GM21529 (cell line): ENCODE data around the gene ZNF697.

Experiments used
- ATAC-seq: cut with Tn5 transposase; IDR thresholded peaks from one replicate; pipeline ENCODE4 v1.9.1; 2021; ENCODE audit not compliant: unreplicated experiment

The ZNF697 gene

GRCh38 chr1:119664067-119664466 lies 16.0 kb upstream of the ZNF697 start:
- no peak for ATAC-seq

DNA sequence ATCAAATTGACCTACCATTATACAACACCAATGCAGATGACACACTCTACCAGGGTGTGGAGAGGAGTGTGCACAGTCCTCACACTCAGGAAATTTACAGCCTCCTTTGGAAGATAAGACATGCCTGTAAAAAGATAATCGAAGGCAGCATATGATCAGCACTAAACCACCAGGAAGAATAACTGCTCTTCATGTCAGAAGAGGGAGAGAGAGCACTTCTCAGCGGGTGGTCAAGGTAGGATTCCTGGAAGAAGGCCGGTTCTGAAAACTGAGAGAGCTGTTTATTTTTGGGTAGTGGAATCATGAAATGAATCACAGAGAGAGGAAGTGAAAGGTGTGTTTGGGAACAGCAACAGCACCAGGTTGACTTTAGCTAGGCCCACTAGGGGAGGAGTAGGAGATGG lies 14.0 kb upstream of the ZNF697 start:
- ATAC-seq = peak; percentile 81

- ATAC-seq = peak; percentile 30
These were observed 12.4 kb upstream of the ZNF697 start for GRCh38 chr1:119660253-119661083.

DNA sequence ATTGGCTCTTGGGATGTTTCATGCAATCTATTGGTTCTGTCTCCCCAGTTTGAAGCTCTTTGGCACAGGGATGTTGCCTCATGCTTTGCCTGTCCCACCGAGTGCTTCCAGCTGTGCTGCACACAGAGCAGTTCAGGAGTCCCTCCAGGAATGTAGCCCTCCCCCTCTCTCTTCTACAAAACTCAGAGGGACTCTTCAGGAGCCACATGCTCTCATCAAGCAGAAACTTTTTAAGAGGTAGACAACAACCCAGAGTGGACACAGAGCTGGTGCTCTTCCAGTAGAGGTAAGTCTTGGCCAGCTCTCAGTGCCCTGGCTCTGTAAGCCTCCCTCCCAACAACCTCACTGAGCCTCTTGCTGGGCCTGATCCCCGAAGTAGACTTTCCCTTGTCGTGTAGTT lies 11.6 kb upstream of the ZNF697 start:
- ATAC-seq = no peak

- peak; percentile 62 for ATAC-seq
These were observed 8.4 kb upstream of the ZNF697 start for GRCh38 chr1:119656410-119656955.

DNA sequence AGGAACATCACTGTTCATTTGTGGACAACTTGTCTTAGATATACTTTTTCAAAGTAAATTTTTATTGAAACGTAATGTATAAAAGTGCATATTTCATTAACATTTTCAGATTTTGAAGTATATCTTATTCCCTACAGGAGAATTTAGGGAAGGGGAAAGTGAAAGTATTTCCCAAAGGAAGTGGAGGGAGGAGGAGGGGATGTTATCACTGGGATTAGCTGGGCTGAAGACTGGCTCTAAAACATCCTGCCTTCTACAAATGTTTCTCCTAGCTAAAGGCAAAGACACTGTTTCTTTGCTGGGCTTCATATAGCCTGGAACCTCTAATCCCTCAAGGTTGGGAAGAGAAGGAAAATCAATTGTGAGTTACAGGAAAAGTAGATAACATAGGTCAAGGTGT lies 7.1 kb upstream of the ZNF697 start:
- no peak for ATAC-seq

GRCh38 chr1:119653839-119654170 lies 5.7 kb upstream of the ZNF697 start:
- ATAC-seq = no peak

DNA sequence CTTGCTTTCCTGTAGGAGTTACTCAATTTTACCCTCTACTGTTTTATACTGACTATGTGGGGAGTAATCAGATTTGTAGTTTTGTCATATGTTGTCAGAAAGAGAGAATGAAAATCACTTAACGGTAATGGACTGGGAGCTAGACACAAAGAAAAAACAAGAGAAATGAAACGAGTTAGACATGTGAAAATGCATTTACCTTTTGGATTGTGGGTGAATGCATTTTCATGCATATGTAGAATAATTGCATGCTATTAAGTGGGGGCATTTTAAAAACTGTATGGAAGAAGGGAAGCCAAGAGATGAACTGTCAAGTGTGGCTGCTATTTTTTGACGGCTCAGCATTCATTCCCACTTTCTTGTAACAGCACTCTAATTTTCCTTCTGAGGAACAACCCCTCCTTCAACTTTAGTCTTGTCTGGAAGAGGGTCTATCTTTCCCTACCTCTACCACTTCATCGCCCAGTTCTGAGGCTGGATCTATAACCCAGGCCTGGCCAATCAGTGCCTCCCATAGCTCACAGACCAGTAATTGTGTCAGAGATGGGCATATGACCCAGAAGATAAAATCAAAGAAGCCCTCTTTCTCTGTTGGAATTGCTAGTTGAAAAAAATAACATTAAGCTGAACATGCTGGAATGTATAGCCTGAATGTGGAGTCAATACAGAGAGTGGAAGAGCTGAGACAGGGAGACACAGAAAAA lies 5.2 kb upstream of the ZNF697 start:
- no peak for ATAC-seq

GRCh38 chr1:119652587-119652986 lies 4.5 kb upstream of the ZNF697 start:
- ATAC-seq = no peak

GRCh38 chr1:119651641-119652040 lies 3.6 kb upstream of the ZNF697 start:
- no peak for ATAC-seq

GRCh38 chr1:119651133-119651532 lies 3.1 kb upstream of the ZNF697 start:
- no peak for ATAC-seq

- no peak for ATAC-seq
These were observed 546 bp upstream of the ZNF697 start for GRCh38 chr1:119648620-119649004.

DNA sequence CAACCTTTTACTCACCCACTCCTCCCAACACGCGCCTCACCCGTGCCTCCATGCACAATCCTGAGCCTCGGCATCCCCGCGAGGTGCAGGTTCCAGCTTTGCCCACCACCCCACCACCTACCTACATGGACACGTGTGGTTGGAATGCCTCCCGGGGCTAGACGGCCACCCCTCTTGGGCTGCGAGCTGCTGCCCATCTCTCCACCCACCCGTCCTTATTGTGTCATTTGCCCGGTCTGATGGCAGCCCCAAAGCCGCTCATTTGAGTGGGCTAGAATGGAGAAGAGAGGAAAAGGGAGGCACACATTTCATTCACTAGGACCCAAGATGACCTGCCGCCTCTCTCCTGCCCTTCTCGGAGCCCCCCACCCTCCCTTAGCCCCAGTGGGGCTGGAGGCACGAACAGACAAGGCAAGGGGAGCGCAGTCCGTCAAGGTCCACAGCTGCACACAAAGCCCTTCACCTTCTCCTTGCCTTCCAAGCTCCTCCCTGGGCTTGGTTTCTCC lies 785 bp downstream of the ZNF697 start:
- ATAC-seq = no peak

DNA sequence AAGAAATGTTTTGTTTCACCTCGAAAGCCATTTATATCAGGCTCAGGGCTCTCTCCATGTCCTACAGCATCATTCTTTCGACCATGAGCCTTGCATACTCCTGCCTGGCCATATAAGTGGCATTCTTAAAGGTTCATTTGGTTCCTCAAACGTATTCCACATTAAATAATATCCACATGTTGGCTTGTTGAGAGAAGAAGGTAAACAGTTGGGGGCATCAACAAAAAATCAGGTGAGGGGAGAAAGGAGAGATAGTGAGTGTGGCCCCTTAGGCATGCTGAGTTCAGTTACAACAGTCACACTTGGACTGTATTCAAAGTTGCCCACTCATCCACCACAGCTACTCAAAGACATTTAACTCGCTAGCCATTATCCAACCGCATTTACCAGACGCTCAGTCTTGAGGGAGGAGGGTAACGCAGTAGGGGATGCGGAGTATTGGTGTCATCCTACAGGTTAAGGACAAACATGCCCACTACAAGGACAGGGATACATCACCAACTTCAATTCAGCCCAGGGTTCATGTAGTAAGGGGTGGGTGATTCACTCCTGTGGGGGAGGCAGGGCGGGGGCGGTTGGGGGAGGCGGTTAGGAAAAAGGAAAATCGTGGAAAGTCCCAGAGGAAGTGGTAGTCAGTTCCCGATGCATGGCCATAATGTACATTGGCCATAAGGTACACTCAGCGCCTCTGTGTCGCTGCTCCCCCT lies 1.4 kb downstream of the ZNF697 start:
- no peak for ATAC-seq

DNA sequence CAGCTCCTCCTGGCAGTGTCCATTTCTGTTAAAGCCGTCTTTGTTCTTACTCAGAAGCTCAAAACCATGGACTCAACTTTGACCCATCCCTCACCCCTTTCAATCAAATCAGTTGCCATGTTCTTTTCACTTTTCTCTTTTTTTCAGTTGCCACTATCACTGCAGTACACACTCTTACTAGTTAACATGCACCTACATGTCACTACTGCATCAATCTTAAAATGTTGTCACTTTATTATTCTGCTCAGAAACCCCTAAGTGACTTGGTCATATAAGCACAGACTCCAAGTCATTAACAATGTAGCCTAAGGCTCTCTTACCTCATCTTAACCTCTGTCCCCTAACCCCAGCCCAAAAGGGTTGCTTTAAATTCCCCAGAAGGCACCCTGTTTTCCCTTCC lies 9.0 kb downstream of the ZNF697 start:
- no peak for ATAC-seq

DNA sequence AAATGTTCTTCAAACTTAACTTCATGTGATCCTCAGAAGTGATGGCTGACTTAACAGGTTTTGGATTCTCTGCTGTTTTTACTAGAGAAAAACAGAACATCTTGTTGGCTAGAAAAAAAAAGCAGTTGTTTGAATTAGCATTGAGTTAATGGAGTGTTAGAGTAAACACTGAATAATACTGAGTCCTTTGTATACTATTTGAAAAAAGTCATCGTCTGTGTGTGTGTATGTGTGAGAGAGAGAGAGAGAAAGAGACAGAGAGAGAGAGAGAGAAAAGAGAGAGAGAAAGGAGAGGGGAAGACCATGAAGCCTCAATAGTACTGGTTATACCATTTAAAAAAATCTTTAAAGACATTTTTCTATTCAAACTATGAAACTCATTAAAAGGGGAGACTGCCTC lies 10.4 kb downstream of the ZNF697 start:
- ATAC-seq = no peak

DNA sequence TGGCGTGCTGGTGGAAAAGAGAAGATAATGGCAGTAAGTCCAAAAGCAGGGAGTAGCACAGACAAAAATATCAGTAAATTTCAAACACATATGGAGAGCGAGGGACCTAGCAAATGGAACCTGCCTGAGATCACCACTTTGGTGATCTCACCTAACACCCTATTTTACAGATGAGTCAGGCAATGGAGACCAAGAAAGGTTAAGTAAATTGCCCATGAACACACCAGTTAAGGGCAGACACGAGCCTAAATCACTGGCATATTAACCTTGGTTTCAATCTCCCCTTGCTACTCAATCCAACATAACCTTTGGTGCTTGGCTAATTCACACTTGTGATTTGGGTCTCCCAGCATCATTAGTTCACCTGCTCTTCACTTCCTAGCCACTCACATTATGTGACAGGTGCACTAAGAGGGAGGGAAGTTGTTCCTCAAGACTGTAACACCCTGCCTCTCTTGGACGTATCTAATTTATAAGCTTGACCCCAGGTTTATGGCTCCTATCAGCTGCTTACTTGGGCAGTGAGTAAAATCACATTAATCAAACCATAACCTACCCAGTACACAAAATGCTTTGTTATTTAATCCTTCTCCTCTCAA lies 11.5 kb downstream of the ZNF697 start:
- no peak for ATAC-seq

DNA sequence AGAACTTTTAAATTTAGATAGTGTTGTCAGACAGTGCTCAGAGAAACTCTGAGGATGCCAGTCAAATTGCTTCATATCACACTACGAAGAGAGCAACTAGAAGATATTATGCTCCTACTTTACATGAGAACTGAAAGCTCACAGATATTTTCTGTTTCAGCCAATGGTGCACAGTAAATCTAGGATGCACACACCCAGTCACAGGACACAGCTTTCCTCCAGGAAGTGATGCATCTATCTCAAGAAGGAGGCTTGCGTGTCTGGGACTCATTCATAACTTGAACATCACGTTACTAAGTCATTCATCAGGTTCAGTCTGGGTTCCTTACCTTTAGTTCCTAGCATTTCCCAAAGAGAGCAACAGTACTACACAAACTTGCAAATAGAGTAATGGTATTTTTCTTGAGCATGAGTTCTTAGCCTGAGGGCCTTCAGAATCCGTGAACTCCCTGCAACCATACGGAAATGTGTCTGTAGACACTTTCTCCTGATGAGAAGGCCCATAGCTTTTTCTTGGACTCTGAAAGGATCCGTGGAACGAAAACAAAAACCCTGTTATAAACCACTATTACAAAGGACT lies 12.2 kb downstream of the ZNF697 start:
- ATAC-seq = peak; percentile 49

DNA sequence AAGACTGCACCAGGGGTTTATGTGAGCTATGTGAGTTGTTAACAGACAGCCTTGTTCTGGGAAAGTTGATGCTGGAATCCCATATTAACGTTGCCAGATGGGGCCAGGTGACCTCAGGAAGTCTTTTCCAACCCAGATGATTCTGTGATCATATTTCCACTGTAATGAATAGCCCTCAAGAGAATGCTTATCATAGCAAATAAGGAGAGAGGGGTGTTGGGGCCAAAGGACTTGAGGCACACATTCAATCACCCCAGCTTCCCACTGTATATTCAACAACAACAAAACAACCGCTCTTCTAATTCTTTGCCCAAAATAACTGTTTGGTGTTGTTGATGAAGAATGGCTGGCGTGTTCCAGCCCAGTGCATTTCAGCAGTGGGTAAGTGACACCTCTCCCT lies 14.1 kb downstream of the ZNF697 start:
- no peak for ATAC-seq

GRCh38 chr1:119633575-119633974 lies 14.5 kb downstream of the ZNF697 start:
- ATAC-seq = no peak

GRCh38 chr1:119632841-119633240 lies 15.2 kb downstream of the ZNF697 start:
- no peak for ATAC-seq
